Measurements from ENCODE around the gene CSTPP1. TPM values are rescaled to one million over a fixed set of nuclear protein-coding genes. Genes with fewer than 3 reads are reported as not detected.

Gene CSTPP1
- total RNA-seq, 1 experiment from 2014 or later, result 20.7 TPM

DNA sequence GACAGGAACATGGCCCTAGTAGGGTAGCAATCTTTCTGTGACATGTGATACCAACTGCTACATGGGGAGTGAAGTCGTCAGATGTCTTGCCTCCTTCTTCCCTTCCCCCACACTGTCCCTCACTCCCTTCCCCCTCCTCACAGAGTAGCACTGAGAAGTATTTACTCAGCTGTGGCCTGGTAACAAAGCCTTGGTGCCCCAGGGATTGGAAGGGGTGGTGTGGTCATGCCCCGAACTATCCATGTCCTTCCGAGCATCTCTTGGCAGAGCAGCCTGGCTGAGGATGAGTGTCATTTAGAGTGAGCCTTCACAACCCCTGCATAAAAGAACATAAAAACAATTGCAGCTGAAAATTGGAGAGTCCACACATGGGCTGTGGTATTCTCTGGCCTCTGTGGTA is 194.0 kb downstream of the CSTPP1 start:
- peak; percentile 78 for DNase-seq (ENCODE audit: low read depth)

DNA sequence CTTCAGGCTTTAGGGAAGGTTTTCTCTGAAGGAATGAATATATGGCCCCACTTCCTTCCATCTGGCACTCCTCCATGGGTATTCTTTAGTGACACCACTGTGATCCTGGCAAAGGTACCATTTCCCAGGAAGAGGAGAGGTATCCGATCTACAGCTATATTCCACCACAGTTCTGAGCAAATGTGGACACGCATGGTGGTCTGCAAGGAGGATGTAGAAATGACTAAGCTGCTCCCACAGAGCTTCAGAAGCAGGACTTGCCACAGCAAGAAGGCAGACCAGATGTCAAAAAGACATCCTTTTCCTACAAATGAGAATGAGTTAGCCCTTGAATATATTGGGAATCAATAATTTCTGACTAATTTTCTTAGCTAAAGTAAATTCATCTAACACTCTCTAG is 194.6 kb downstream of the CSTPP1 start:
- no peak for DNase-seq (ENCODE audit: low read depth)

DNA sequence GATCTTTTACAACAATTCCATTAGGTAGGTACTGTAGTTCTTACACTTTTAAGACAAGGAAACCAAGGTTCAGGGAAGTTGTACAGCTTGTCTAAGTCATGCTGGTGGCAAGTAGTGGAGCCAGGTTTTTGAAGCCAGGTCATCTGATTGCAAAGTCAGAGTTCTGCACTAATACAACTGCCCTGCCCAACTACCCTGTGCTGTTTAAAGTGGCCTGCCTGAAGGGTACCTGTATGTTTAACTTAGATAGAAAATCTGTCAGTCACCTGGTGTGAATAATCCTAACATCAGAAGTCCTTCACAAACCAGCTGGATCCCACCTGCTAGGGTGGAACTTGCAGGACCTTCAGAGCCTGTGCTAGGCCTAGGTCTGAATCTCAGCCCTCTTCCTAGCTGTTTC is 195.9 kb downstream of the CSTPP1 start:
- no peak for DNase-seq (ENCODE audit: low read depth)

DNA sequence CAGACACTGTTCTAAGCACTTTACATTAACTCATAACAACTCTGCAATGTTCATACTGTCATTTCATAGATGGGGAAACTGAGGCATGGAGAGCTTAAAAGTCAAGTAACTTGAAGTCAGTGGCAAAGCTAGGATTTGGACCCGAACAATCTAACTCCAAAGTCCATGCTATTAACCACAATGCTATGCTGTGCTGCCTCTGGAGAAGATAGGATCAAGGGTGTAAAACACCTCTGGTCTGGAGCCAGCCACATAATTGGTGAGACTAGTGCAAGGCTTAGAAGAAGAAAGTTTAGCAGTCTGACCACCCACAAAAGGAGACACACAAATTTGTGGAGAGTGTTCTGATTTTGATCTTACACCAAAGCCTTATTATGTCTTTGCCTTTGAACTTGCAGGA is 196.4 kb downstream of the CSTPP1 start:
- no peak for DNase-seq (ENCODE audit: low read depth)

DNA sequence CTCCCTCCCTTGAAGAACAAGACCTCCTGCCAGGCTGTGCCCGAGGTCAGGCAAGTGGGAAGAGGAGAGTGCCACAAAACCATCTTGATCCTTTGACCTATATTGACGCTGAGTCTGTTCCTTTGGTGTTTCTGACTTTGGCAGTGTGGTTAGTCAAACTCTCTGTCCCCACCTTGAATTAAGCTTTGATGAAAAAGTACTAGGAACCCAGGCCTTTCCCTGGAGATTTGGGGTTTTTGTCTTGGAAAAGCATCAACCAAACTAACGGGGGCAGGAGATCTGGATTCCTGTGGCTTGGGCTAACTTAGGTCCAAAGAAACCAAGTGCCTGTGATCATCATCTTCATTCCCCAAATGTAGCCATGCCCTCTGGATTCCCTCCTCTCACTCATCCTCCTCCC is 199.8 kb downstream of the CSTPP1 start:
- DNase-seq (ENCODE audit: low read depth), result peak; percentile 60

DNA sequence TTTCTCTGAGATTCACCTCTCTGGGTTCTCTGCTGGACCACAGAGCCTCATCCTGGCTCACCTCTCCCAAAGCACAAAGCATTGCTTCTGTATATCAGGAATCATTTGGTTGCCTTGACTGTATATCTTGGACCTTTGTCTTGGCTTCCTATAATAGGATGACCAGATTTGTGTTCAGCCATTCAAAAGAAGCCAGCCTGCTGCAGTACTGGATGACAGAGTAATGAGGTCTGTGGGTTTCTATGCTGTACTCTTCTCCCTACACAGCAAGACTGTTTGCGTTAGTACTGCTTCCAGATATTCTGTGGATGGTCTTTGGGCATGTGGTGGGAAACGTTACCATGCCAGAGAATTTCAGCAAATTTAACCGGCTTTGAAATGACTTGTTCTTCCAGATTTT is 200.4 kb downstream of the CSTPP1 start:
- no peak for DNase-seq (ENCODE audit: low read depth)

DNA sequence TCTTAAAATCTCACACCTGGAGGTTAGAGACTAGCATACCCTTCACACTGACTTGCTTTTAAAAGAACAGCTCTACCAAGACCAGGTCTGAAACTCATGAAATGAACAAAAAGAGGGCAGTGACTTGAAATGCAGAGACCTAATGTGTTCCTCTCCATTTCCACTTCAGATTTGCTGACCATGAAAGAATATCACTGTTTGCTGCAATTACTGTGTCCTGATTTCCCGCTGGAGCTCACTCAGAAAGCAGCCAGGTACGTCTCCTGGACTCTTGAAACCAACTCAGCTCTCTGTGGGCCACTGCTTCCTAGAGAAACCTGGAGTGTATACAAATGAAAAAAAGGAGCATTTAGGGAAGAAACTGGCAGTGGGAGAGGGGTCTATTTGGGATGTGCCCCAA is 200.9 kb downstream of the CSTPP1 start:
- DNase-seq (ENCODE audit: low read depth), result no peak

DNA sequence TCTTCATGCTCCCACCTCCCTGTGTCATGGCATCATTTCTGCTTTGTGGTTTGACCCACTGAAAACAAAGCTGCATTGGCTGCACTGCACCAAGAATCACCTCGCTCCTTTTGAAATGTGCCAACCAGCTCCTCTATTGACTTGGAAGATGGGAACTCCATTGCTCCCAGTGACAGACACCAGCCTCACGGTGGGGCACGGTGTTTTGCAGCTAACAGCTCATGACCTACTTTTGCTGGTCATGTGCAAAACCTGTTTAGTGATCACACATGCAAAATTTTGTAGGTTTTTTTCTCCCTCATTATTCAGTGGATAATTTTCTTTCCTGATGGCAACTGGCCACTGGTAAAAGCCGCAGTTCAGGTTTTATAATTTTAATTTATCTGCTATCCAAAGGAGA is 203.3 kb downstream of the CSTPP1 start:
- DNase-seq (ENCODE audit: low read depth), result no peak

DNA sequence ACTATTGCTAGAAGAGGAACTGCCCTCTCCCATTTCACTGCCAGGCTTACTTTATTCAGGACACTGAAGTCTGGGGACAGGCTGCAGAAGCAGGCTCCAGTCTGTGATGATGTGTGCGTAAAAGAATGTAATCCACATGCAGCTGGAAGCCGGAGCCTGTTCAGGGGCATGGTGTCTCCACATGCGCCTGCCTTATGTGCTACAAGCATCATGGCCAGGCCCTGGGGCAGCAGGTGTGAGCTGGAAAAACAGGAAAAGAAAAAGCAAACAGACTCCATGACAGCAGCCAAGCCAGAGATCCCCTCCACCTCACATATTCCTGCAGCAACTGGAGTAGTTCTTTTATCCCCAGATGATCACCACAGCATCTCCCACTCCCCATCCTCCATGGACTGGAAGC is 206.8 kb downstream of the CSTPP1 start:
- DNase-seq (ENCODE audit: low read depth), result peak; percentile 82

DNA sequence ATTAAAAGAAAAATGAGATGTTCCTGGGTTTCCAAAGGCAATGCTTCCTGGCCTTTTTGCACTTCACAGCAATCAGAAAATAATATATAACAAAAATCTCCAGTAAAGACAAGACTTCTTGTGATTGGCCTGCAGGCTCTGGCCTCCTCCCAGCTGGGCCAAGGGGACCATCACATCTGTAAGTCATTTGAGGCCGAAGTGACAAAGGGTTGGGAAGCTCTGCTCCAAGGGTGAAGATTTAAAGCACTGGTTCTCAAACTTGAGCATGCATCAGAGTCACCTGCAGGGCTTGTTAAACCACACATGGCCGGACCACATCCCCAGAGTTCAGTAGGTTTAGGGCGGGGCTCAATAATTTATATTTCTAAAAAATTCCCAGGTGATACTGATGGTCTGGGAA is 208.0 kb downstream of the CSTPP1 start:
- no peak for DNase-seq (ENCODE audit: low read depth)

DNA sequence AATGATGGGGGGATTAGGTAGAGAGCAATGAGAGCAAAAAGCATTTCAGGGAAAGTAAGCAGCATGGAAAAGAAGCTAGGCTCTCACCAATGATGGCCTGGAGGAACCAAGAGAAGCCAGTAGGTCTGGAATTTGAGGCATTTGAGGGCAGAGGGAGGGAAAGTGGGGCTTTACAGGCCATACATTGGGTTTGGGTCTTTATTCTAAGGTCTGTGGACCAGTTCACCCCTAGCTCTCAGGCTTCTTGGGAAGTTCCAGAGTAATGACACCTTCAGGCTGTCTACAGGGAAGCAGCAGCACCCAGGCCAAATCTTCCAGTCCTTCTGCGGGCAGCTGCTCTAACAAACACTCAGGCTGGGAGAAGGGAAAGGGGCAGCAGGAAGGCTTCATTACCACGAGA is 210.7 kb downstream of the CSTPP1 start:
- DNase-seq (ENCODE audit: low read depth), result no peak

DNA sequence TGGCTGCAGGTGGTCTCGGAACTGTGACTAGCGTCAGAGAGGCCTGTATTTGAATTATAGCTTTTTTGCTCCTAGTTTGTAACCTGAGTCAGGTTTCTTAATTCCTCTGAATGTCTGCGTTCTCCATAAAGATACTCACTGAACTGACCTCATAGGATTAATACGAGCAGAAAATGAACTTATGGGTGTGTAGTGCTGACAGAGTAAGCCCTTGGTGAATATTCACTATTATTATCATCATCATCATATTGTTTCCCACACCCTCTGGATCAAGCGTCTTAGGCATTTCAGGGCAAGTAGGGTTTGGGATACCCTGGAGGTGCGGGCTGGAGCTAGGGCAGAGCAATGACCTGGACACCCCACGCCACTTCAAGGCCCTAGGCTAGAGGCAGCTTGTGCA is 211.1 kb downstream of the CSTPP1 start:
- DNase-seq (ENCODE audit: low read depth), result no peak

DNA sequence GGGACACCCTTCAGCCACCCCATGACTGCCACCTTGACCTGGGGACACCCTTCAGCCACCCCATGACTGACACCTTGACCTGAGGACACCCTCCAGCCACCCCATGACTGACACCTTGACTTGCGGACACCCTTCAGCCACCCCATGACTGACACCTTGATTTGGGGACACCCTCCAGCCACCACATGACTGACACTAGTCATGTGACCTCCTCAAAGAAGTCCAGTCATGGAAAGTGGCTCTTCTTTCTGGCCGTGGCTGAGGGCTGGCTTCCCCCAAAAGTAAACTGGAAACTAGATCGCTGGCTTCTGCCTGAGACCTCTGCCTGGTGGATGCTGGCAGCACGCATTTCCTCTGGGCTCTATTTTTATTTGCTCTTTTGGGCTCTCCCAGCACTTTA is 211.7 kb downstream of the CSTPP1 start:
- no peak for DNase-seq (ENCODE audit: low read depth)

DNA sequence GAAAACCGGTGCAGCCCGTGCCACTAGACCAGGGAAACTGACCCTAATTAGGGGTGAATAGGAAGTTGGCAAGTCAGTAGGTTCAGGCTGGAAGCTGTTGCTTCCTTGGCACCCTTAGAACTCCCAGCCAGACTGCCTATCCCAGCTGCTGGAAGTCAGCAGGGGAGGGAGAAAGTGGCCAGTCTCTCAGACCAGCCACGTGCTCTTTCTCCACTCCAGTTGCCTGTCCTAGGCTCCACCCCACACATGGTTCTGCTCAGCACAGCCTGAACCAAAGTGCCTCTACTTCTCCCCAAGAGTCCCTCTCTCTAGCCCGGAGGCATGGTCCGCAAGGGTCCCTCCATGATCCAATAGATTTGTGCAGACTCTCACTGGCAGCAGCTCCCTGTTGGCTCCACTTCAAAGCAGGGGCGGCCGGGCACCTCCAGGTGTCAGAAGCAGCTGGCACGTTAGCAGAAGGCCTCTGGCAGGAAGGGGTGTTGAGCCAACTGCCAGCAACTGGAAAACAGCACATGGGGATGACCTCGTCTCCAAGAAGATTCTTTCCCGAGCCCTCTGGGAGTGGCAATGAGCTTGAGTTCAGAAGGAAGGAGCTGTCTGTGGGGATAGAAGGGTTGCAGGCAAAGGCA is 212.5 kb downstream of the CSTPP1 start:
- peak; percentile 43 for DNase-seq (ENCODE audit: low read depth)

DNA sequence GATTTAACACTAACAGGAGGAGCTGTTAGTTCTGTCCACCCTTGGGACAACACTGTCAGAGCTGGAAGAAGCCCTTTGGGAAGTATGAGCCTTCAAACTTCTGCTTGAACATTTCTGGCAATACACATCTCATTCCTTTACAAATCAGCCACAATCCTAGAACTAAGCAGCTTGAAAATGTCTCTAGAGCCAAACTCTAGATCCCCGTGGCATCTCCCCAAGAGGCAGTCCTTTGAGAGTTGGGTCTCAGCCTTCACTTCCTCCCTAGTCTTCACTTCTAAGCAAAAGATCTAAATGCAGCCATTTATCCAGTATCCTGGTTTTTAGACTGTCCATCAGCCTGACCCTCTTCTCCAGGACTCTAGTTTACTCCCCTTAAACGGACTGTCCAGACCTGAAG is 213.2 kb downstream of the CSTPP1 start:
- DNase-seq (ENCODE audit: low read depth), result no peak

DNA sequence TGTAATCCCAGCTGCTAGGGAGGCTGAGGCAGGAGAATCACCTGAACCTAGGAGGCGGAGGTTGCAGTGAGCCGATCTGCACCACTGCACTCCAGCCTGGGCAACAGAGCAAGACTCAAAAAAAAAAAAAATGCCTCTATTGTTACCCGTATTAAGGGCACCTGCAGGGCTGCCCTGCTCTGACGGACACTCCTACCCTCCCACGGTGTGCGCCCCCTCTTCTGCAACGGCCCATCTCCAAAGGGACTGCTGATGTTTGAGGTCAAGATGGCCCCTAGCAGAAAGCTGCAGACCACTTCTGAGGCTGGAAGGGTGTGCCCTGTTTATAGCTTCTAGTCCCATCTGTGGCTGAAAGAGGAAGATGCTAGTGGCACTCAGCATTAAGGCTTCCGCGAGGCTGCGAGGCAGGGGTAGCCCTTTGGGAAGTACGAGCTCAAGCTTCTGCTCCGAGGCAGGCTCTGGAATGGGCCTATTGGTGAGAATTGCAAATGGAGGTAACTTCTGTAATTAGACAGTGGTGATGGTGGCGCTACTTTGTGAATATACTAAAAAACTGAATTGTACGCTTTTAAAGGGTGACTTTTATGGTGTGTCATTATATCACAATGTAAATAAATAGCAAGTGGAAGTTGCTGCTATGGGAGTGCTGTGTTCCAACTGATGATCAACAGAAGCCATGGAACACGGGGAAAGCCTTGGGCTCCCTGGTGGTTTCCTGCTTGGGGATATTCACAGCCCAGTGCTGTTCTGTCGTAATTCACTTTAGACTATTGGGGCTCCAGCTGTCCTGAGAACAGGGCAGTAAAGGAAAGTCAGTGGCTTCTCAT is 215.8 kb downstream of the CSTPP1 start:
- DNase-seq (ENCODE audit: low read depth), result no peak

DNA sequence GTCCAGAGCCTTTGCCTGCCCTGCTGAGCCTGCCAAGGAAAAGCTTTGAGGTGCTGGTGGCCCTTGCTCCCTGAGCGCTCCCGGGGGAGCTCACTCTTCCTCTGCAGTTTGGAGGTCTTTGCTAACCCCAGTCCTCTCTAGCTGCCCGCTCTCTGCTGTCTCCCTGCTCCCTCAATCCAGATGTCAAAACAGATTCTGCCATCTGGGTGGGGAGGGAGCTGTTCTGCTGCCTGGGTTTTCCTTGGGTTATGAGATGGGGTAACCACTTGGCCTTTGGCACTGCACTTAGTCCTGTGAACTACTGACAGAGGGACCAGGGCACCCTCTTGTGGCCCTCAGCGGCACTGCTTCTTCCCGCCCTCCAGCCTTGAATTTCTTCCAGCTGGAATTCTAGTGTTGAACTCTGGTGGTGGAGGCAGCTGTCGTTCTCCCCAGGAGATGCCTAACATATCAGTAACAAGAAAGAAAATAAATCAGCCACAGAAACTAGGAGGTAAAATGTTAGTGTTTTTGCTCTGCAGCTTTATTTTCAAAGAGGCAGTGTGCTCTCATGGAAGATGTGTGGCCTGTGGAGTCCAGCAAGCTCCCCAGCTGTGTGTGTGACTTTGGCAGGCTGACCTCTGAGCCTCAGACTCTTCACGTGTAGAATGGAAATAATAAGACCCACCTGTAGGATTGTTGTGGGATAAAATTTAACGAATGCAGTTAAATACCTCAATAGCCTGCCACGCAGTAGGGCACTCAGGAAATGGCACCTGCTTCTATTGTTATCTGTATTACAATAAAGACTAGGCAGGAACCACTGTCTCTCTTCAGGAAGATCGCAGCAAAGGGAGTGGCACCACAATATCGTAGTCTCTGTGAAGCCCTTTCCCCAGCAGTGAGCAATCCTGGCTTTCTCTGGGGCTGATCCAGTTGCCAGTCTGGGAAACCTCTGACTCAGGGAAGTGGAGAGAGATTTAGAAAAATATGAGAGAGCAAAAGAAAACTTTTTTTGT is 216.7 kb downstream of the CSTPP1 start:
- peak; percentile 90 for DNase-seq (ENCODE audit: low read depth)

DNA sequence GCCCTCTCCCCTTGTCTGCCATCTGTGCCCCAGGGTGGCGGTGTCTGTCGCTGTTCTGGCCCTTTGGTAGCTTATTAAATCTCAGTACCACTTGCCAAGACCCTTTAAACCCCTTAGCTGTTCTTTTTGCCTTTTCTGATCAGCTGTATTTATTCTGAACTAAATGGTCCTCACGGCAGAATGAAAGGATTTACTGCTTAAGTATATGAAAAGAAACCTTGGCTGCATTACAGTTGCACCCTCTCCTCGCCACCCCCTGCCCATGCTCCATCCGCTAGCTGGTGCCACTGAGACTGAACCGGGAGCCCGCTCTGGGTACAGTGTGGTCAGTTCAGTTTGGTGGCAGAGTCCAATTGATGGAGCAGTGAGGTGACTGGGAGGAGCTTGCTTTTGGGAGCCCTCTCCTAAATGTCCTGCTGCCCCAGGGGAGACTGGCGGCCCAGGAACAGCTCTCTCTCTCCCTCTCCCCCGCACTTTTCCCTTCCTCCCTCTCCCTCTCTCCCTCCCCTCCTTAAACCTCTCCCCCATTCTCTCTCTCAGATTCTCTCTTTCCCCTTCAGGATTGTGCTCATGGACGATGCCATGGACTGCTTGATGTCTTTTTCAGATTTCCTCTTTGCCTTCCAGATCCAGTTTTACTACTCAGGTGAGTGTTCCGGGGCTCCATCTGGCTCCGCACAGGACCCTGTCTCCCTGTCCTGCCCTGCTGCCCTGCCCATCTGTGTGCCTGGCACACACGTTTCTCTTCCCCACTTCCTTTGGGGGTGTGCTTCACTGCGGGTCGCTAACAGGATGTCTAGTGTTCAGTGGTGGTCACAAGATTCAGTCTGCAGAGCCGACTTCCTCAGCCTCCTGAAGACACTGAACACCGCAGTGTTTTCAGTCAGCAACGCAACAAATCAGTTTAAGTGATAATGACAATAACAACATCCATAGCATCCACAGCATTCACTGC is 218.3 kb downstream of the CSTPP1 start:
- no peak for DNase-seq (ENCODE audit: low read depth)

DNA sequence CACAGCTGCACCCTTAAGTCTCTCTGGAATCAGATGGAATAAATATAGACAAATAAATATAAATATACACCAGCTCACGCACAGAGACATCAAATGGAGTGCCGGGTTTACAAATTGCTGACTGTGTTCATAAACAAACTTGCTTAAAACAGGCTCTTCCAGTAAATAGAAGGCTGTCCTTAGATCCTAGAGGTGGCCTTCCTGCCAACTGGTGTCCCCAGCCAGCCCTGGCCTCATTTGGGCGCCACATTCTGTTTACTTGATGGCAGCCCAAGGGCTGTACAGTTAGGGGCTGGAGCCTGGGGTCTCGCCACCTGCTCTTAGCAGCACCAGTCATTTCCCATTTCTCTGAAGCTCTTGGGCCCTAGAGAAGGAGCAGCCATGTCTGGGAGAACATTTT is 219.3 kb downstream of the CSTPP1 start:
- DNase-seq (ENCODE audit: low read depth), result no peak

DNA sequence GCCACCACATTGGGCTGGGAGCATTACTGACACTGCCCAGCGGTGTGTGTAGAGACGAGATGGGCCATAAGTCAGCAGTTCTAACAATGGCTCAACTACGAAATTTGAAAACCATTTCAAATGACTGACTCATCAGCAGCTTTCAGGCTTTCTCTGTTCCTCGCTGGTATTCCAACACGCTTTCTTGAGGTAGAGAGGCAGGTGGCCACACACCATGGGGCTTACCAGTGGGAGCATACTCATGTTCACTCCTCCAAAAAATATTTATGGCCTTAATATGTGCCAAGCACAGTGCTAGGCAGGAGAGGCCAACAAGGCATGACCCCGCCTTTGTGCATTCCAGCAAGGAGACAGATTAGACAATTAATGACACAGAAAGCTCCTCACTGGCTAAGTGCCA is 219.8 kb downstream of the CSTPP1 start:
- no peak for DNase-seq (ENCODE audit: low read depth)

DNA sequence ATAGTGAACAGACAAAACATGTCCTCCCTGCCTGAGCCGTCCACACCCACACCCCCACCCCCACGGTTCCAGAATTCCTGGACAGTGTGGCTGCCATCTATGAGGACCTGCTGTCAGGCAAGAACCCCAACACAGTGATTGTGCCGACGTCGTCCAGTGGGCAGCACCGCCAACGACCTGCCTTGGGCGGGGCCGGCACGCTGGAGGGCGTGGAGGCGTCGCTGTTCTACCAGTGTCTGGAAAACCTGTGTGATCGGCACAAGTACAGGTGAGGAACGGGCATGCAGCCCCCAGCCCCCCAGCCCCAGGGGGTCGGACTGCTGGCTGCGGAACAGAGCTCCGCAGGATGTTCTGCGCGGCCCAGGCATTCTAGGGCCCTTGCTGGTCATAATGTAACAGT is 220.4 kb downstream of the CSTPP1 start:
- DNase-seq (ENCODE audit: low read depth), result no peak
